Erythroblast (primary cell): Measurements from ENCODE around the gene CTNNBIP1.
A peak's percentile ranks its signal among the peaks of the same experiment; 100 is the strongest.

ENCODE experiments used
- DNase-seq, 2 experiments: peaks; one replicate each; lab custom pipeline; 2025; lab: John Stamatoyannopoulos, UW
- GATA1 ChIP-seq: IDR thresholded peaks from 2 replicates; pipeline ENCODE4 v1.6.1; 2011; ENCODE audit warnings: low read depth, mild to moderate bottlenecking, control low read depth, low read length, moderate library complexity
- POLR2A ChIP-seq: IDR thresholded peaks from 2 replicates; pipeline ENCODE4 v1.6.1; 2011; ENCODE audit warnings: mild to moderate bottlenecking, low read length

Gene CTNNBIP1

GRCh38 chr1:9878404-9878803, 31.7 kb downstream of the CTNNBIP1 start:
- TF ChIP-seq POLR2A = no peak
- no peak for TF ChIP-seq GATA1
- DNase-seq = no peak

GRCh38 chr1:9877962-9878361, 32.1 kb downstream of the CTNNBIP1 start:
- TF ChIP-seq POLR2A (no peak), GATA1 (no peak)
- no peak for DNase-seq

GRCh38 chr1:9875636-9876000, 34.5 kb downstream of the CTNNBIP1 start:
- DNase-seq = no peak
- TF ChIP-seq POLR2A (no peak), GATA1 (no peak)

GRCh38 chr1:9874959-9875635, 35.0 kb downstream of the CTNNBIP1 start:
- no peak for TF ChIP-seq POLR2A
- no peak for TF ChIP-seq GATA1
- DNase-seq = peak; percentile 71 to 82

GRCh38 chr1:9874412-9874811, 35.7 kb downstream of the CTNNBIP1 start:
- no peak for DNase-seq
- TF ChIP-seq POLR2A (no peak), GATA1 (no peak)

- DNase-seq = no peak
- TF ChIP-seq GATA1 = no peak
- no peak for TF ChIP-seq POLR2A
These were observed 36.1 kb downstream of the CTNNBIP1 start for GRCh38 chr1:9873992-9874391.

- no peak for TF ChIP-seq GATA1
- TF ChIP-seq POLR2A = no peak
- DNase-seq = no peak
These were observed 36.7 kb downstream of the CTNNBIP1 start for GRCh38 chr1:9873385-9873784.

GRCh38 chr1:9872430-9873165, 37.5 kb downstream of the CTNNBIP1 start:
- no peak for TF ChIP-seq POLR2A
- no peak for DNase-seq

- DNase-seq = no peak
- TF ChIP-seq POLR2A (no peak), GATA1 (no peak)
These were observed 38.2 kb downstream of the CTNNBIP1 start for GRCh38 chr1:9871707-9872425.

GRCh38 chr1:9871021-9871420, 39.0 kb downstream of the CTNNBIP1 start:
- DNase-seq = no peak
- TF ChIP-seq POLR2A = no peak
- no peak for TF ChIP-seq GATA1

GRCh38 chr1:9870572-9870971, 39.5 kb downstream of the CTNNBIP1 start:
- no peak for TF ChIP-seq POLR2A
- no peak for TF ChIP-seq GATA1

GRCh38 chr1:9869831-9870251, 40.2 kb downstream of the CTNNBIP1 start:
- DNase-seq = no peak
- no peak for TF ChIP-seq GATA1
- TF ChIP-seq POLR2A = no peak

More at GRCh38 chr1:9870572-9870971, 39.5 kb downstream of the CTNNBIP1 start:
- no peak for DNase-seq

GRCh38 chr1:9868244-9868590, 41.9 kb downstream of the CTNNBIP1 start:
- TF ChIP-seq GATA1 (no peak), POLR2A (no peak)
- no peak for DNase-seq

- peak; percentile 73 to 87 for DNase-seq
- TF ChIP-seq GATA1 (no peak), POLR2A (no peak)
These were observed 42.4 kb downstream of the CTNNBIP1 start for GRCh38 chr1:9867408-9868243.
